GM18951 (cell line): ENCODE measurements around the gene HLA-DQA1.

Experiments
- POLR2A ChIP-seq: IDR thresholded peaks from 4 replicates; pipeline ENCODE4 v1.6.1; 2011; ENCODE audit warnings: mild to moderate bottlenecking; ENCODE audit not compliant: insufficient read length, insufficient read depth; ENCODE audit errors: extremely low read depth
- in situ Hi-C: fragments of 300-500 bp; cut with MboI; formaldehyde crosslinking; loops from one replicate; pipeline ENCODE4 v1.12.0; 2022; ENCODE audit warnings: low sequenced_read_pairs, mixed read lengths, inconsistent platforms; ENCODE audit not compliant: unreplicated experiment

The HLA-DQA1 gene

DNA sequence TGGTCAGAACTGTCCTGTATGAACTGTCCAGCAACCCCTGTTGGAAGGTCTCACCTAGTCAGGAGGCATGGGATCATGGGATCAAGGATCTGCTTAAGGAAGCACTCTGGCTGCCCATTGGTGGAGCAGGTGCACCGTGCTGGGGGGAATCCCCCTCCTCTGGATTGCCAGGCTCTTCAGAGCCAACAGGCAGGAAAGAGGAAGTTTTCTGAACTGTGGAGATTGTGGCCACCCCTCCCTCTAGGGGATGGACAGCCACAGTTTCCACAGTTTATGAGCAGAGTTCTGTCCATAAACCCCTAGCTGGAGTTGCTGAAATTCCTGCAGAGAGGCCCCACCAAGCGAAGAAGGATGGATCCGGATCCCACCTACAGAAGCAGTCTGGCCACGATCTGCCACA is 42.3 kb downstream of the HLA-DQA1 start:
- TF ChIP-seq POLR2A, result no peak
- in situ Hi-C loops, result no loop called here

DNA sequence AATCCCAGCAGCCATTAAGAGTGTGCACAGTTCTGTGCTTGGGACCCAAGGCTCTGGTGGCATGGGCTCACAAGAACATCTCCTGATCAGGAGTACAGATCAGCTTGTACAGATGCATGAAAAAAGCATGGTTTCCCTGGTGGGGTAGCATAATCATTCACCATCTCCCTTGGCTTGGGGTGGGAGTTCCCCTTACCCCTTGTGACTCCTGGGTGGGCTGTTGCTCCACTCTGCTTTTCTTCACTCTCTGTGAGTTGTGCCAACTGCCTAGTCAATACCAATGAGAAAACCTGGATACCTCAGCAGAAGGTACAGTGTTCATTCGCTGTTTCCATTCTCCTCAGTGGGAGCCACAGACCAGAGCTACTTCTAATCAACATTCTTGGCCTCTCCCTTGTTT is 42.8 kb downstream of the HLA-DQA1 start:
- TF ChIP-seq POLR2A, result no peak
- in situ Hi-C loops, result no loop called here

DNA sequence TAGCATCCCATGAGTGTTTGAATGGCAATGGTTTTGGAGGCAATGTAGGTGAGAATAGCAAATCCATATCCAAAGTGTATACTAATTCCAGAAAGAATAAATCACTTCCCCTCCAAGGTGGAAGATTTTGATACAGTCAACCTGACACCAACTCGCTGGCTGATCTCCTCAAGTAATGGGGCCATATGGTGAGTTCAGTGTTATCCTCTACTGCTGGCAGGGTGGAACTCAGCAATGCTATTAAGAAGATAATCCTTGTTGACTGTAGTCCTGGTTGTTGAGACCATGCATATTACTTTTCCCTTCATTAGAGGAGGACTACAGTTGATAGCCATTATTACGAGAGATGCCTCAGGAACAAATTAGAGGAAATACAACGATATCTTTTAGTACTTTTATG is 47.0 kb downstream of the HLA-DQA1 start:
- in situ Hi-C loops, result no loop called here
- TF ChIP-seq POLR2A, result no peak

DNA sequence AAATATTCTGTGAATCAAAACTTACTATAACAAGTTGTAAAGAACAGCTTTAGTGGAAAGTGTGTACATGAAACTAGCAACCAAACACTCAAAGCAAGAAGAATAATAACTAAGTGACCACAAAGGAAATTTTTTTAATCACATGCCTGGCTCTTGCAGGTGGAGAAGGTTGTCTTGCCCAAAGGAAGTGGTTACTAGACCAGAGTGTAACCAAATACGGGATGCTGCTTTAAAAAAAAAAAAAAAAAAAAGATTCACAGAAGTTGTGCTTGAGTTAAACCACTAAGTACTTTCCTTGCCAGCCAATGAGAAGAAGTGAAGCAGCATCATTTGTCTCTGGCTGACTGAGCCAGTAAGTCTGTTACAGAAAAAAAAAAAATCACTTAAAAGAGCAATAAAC is 48.4 kb downstream of the HLA-DQA1 start:
- no peak for TF ChIP-seq POLR2A
- in situ Hi-C loops, result no loop called here

DNA sequence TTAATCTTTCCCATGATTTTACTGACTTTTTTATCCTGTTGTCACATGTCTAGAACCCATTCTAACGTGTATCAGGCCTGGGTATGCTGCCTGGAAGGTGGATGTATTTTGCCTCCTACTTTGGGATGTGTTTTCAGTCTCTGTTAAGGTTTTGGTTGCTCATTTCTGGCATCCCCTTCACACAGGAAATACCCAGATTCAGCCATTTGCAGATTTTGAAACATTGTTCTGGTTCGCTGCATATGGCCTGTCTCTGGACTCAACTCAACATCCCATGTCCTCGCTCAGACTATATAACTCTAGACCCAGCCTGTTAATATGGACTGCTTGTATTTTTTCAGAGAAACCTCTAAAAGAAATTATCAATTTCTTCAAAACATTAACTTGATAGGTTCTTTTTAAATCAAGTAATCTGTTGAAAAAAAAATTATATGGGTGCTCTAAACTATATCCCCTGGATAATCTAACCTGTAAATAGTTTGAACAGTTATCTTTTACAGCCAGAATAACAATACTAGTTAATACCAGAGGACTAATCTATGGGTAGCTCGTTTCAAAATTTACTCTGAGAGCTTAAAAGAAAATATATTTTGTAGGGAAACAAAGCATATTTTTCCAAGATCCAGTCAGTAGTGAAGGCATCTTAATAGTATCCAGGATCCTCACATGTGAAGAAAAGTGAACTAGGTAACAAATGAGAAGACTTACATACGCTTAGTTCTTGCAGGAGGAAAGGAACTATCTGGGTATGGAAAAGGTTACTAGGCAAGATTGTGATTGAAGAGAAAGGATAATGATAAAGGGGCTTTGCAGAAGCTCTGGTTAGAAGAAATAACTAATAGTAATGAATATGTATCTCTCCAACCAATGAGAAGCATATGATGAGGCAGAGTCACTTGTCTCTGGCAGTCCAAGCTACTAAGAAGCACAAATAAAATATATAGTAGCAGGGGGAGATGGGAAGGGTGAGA is 52.6 kb downstream of the HLA-DQA1 start:
- no peak for TF ChIP-seq POLR2A
- in situ Hi-C loops, result no loop called here

DNA sequence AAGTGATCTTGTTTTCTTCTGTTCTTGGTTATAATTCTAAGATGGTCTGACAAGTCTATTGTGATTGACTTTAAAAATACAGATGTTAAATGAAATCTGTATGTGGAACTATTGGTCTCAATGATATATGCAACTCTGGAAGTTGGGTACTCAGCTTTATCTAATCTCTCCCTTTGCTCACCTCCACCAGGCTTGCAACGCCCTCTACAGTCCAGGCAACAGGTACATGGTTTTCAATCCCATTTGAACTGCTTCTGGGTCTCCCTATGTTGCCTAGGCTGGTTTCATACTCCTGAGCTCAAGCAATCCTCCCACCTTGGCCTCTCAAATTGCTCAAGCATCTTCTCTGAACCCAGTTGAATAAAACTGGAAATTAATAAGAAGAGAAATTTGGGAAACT is 54.8 kb downstream of the HLA-DQA1 start:
- in situ Hi-C loops, result no loop called here
- no peak for TF ChIP-seq POLR2A
